GM18508 (cell line): ENCODE results near the gene GATD1.

Source experiments
- ATAC-seq: cut with Tn5 transposase; IDR thresholded peaks from one replicate; pipeline ENCODE4 v1.9.1; 2021; ENCODE audit warnings: moderate number of reproducible peaks; ENCODE audit not compliant: insufficient read depth, unreplicated experiment

The GATD1 gene

GRCh38 chr11:777288-778255 is at the start of gene GATD1:
TSS of gene GATD1 (minus strand) at chr11:777487. CDS start at chr11:777462, 25 bp downstream.
- no peak for ATAC-seq

- no peak for ATAC-seq
Observed at GRCh38 chr11:826836-827145, 49.5 kb upstream of the GATD1 start.

DNA sequence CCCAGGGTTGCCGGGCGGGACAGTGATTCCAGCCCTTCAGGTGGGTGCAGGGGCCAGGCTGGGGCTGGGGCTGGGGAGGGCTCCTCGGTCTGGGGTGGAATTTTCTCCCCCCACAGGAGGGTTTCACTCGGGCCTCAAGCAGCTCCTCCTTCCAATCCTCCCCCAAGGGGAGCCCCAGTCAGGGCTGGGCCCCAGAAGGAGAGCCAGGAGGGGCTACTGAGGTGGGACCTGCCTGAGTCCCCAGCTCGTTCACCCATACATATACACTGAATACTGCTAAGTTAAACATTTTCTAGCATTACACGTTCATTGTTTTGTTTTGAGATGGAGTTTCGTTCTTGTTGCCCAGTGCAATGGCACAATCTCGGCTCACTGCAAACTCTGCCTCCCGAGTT is 48.9 kb upstream of the GATD1 start:
- no peak for ATAC-seq

DNA sequence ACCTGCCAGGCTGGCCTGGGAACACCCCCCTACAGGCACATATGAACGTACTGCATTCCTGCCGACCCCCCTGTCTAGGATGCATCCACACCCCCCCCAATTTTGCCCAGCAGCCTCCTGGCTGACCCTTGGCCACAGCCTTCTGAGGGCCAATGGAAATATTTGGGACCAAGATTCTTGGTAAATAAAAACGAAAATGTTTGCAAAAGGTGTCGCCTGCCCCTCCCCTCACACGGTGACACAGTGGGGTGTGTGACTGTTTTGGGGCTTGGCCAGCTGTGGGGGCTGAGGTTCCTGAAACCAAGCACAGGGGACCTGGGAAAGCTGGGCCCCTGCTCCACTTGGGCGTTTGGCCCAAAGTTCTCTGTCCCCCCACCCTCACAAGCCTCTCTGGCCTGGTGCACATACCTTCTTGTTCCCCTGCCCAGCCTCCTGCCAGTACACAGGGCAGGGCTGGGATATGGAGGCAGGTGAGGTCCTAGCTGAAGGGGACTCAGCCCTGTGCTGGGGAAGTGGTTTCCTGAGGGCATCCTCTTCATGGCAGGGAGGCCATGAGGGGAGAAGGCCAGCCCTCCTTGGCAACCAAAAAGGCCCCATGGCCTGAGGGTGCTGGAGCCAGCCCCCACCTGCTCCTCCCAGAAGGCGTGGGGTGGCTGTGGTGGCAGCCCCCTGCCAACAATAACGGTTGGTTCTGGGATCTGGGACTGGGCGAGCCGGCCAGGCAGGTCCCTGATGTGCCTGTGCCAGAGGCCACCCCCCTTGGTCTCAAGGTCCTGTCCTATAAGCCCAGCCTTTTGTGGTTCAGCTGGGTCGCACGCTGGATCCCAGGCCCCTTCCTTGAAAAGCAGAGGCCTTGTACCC is 48.3 kb upstream of the GATD1 start:
- no peak for ATAC-seq

- no peak for ATAC-seq
Observed at GRCh38 chr11:824942-825341, 47.7 kb upstream of the GATD1 start.

GRCh38 chr11:824292-824880 is 47.1 kb upstream of the GATD1 start:
- no peak for ATAC-seq

DNA sequence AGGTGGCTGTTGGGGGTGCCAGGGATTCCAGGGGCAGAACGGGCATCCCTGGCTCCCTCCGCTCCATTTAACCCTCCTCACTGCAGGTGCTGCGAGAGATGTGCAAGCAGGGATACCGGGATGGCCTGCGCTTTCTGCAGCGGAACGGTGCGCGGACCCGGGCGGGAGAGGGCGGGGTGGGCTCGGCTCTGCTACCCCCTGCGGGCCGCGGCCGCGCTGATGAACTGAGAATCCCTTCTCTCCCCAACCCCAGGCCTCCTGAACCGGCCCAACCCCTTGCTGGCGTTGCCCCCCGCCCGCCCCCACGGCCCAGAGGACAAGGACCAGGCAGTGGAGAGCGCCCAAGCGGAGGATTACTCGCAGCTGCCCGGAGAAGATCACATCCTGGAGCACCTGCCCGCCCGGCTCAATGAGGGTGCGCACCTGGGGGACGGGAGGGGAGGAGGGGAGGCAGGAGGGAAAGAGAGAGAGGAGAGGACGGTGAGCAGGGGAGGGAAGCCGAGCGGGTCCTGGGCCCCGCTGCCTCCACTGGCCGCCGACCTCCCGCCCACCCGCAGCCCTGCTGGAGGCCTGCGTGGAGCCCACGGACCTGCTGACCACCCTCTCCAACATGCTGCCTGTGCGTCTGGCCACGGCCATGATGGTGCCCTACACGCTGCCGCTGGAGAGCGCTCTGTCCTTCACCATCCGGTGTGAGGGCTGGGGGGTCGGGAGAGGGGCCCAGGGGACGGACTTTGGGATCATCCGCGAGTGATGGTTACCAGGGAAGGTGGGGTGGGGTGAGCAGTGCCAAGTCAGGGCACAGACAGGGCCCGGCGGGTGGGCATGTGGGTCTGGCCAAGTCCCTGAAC is 46.4 kb upstream of the GATD1 start:
- ATAC-seq = no peak

GRCh38 chr11:821512-822371 is 44.5 kb upstream of the GATD1 start:
- no peak for ATAC-seq

DNA sequence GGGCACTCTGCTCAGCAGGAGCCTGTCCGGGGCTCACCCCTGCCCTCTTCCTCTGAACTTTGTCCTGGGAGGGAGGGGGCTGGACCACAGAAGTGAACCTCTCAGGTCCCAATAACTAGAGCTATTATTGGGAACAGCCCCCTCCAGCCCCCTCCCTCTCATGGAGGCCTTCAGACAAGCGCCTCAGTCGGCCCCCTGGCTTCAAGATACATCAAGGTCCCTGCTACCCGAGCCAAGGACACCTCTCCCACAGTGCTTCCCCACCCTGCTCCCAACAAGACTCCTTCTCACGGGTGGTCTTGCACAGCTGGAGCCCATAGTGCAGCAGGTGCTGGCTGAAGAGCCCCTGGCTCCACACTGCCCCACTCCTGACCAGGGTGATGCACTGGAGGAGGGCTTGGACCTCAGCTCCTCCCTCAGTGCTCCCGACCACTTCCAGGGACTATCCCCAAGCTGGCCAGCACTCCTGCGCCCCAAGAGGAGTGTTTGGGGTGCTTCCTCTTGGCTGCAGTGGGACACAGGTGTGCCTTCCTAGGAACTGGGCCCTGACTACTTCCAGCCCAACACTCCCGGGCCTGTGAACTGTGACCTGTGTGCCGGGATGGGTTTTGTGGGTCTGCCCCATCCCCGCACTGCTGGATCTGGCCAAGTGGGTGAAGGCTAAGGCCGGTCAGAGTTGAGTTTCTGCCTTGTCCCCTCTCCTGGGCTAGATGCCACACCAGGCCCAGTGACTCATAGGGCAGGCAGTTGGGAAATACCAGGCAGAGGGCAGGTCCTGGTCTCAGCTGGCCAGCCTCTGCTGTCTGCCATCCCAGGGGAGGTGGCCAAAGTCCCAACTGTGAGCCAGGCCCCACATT is 43.6 kb upstream of the GATD1 start:
- ATAC-seq = no peak

DNA sequence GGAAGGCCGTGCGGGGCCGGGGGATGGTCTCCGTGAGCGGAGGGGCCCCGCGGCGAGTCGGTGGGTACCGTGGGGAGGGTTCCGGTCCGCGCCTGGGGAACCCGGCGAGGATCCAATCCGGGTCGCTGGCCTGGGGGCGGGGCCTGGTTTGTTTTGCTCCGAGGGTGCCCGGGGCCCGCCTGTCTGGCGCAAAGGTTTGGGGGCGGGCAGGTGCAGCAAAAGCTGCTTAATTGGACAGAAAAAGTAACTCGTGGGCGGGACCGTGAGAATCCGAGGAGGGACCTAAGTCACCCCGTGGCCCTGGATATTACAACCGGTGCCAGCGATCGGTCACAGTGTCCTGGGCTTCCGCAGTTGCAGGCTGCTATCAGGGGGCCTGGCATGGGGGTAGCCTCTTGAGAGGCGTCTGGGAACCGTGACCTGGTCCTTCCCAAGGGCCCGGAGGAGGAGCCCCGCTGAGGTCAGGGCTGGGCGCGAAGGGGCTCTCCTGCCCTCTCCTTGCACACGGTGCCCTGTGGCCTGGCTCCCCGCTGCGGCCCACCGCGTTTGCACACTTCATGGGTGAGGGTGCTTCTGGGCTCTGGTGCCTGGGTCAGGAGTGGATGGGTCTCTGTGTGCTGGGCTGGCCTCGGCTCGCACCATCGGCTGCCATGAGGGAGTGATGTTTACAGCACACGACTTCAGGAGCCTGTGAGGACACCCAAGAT is 42.8 kb upstream of the GATD1 start:
- ATAC-seq = no peak

DNA sequence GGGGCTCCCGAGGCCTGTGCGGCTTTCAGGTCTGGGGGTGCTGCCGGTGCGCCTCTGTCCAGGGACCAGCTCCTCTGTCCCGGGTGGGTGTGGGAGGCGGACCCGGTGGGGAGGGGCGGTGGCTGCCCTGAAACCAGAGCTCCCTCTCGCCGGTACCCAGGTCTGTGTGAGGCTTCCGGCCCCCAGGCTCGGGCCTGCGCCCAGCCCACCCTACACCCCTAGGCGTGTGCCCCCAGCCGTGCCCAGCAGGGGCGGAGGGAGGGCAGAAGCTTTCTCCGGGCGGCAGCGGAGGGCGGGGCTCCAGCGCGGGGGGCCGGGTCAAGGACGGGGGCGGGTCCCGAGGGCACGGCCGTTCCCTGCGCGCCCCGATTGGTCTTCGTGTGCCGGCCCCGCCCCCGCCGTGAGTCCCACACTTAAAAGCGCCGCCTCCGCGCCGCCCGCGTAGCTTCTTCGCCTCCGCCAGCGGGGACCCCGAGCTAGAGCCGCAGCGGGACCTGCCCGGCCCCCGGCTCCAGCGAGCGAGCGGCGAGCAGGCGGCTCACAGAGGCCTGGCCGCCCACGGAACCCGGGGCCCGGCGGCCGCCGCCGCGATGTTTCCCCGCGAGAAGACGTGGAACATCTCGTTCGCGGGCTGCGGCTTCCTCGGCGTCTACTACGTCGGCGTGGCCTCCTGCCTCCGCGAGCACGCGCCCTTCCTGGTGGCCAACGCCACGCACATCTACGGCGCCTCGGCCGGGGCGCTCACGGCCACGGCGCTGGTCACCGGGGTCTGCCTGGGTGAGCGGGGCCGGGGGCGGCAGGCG is 42.0 kb upstream of the GATD1 start:
- no peak for ATAC-seq

GRCh38 chr11:818396-819128 is 41.3 kb upstream of the GATD1 start, which contains the start of gene PNPLA2:
TSS of gene PNPLA2 (plus strand) at chr11:818914. CDS start at chr11:819719, 805 bp downstream.
- ATAC-seq = no peak

- no peak for ATAC-seq
Observed at GRCh38 chr11:816433-816779, 39.1 kb upstream of the GATD1 start.

GRCh38 chr11:815675-816432 is 38.6 kb upstream of the GATD1 start:
- ATAC-seq = no peak

- no peak for ATAC-seq
Observed at GRCh38 chr11:813456-814096, 36.3 kb upstream of the GATD1 start.
